ENCODE data around the gene FASN. TPM values are rescaled to one million over a fixed set of nuclear protein-coding genes. Genes with fewer than 3 reads are reported as not detected.

FASN gene
- polyA plus RNA-seq, 1 experiment: 11.3 TPM

GRCh38 chr17:82089723-82090548 is 8.1 kb downstream of the FASN start:
- Histone ChIP-seq H3K4me3 (ENCODE audit: low read depth, low read length) (no peak overlapping the region), H3K36me3 (ENCODE audit: control insufficient read depth, insufficient read depth, low read length) (peaks cover 70% of the 10 kb centered on the region), H3K27me3 (ENCODE audit: control insufficient read depth, insufficient read depth, low read length) (no peaks in the 10 kb centered on the region)
- POLR2A ChIA-PET: no interaction called here
- DNase-seq (ENCODE audit: low read depth): no peak
- CTCF ChIA-PET: no interaction called here
- no peak for TF ChIP-seq CTCF (IDR thresholded peaks at IDR 0.05; ENCODE audit: insufficient read depth, low read depth, low read length)

- H3K27me3 ChIP-seq (ENCODE audit: control insufficient read depth, insufficient read depth, low read length): no peaks in the 10 kb centered on the region
- H3K4me3 ChIP-seq (ENCODE audit: low read depth, low read length): no peak overlapping the region
- no peak for TF ChIP-seq CTCF (IDR thresholded peaks at IDR 0.05; ENCODE audit: insufficient read depth, low read depth, low read length)
- POLR2A ChIA-PET: no interaction called here
- CTCF ChIA-PET: no interaction called here
- DNase-seq (ENCODE audit: low read depth): no peak
- H3K36me3 ChIP-seq (ENCODE audit: control insufficient read depth, insufficient read depth, low read length): peaks cover 69% of the 10 kb centered on the region
These were observed 9.0 kb downstream of the FASN start for GRCh38 chr17:82088838-82089722.

- ChIA-PET POLR2A (no interaction called here), CTCF (no interaction called here)
- Histone ChIP-seq H3K36me3 (ENCODE audit: control insufficient read depth, insufficient read depth, low read length) (peaks cover 71% of the 10 kb centered on the region), H3K27me3 (ENCODE audit: control insufficient read depth, insufficient read depth, low read length) (no peaks in the 10 kb centered on the region), H3K4me3 (ENCODE audit: low read depth, low read length) (no peak overlapping the region)
- no peak for TF ChIP-seq CTCF (IDR thresholded peaks at IDR 0.05; ENCODE audit: insufficient read depth, low read depth, low read length)
- no peak for DNase-seq (ENCODE audit: low read depth)
These were observed 9.8 kb downstream of the FASN start for GRCh38 chr17:82087961-82088837.

- DNase-seq (ENCODE audit: low read depth): no peak
- no peak overlapping the region for H3K4me3 ChIP-seq (ENCODE audit: low read depth, low read length)
- POLR2A ChIA-PET: no interaction called here
- TF ChIP-seq CTCF (IDR thresholded peaks at IDR 0.05; ENCODE audit: insufficient read depth, low read depth, low read length): no peak
- CTCF ChIA-PET: no interaction called here
- H3K36me3 ChIP-seq (ENCODE audit: control insufficient read depth, insufficient read depth, low read length): peaks cover 73% of the 10 kb centered on the region
- no peaks in the 10 kb centered on the region for H3K27me3 ChIP-seq (ENCODE audit: control insufficient read depth, insufficient read depth, low read length)
These were observed 10.8 kb downstream of the FASN start for GRCh38 chr17:82086941-82087906.
